Type B pancreatic cell (in vitro differentiated cells): Measurements from ENCODE around the gene CMSS1. TPM values are rescaled to one million over a fixed set of nuclear protein-coding genes. Genes with fewer than 3 reads are reported as not detected.

Source experiments
- DNase-seq: peaks from one replicate; pipeline ENCODE4 v3.0.0; 2021; ENCODE audit warnings: mixed read lengths; ENCODE audit not compliant: unreplicated experiment; ENCODE audit errors: extremely low spot score
- H3K27ac Mint-ChIP-seq: 2 replicates; pipeline ENCODE4 v1.8.0; 2021; ENCODE audit warnings: mild to moderate bottlenecking, mixed read lengths
- H3K27me3 Mint-ChIP-seq: 2 replicates; pipeline ENCODE4 v1.8.0; 2021; ENCODE audit warnings: mixed read lengths
- H3K36me3 Mint-ChIP-seq: 2 replicates; pipeline ENCODE4 v1.8.0; 2021; ENCODE audit warnings: mixed read lengths
- H3K4me1 Mint-ChIP-seq: one replicate; pipeline ENCODE4 v1.8.0; 2021; ENCODE audit warnings: mixed read lengths; ENCODE audit not compliant: unreplicated experiment
- H3K4me3 Mint-ChIP-seq: 2 replicates; pipeline ENCODE4 v1.8.0; 2021; ENCODE audit warnings: mild to moderate bottlenecking, mixed read lengths
- H3K9me3 Mint-ChIP-seq: 2 replicates; pipeline ENCODE4 v1.8.0; 2021; ENCODE audit warnings: mixed read lengths
- CTCF ChIP-seq: fragments of 200-600 bp; sonication (generic); conservative IDR thresholded peaks from 2 replicates; pipeline ENCODE4 v1.5.0; 2021; ENCODE audit warnings: antibody characterized with exemption, mild to moderate bottlenecking
- total RNA-seq: library from RNA; stranded (reverse); gene quantifications from 2 replicates; pipeline ENCODE4 v1.2.1, GENCODE V29; 2021; ENCODE audit warnings: low replicate concordance

Gene CMSS1
- total RNA-seq, 1 donor from 2014 or later, result 34.1 TPM

- Mint-ChIP-seq H3K9me3 (no peaks in the 10 kb centered on the region), H3K27ac (peak overlapping the region; percentile 80), H3K36me3 (no peaks in the 10 kb centered on the region), H3K27me3 (no peaks in the 10 kb centered on the region), H3K4me1 (peaks cover 39% of the 10 kb centered on the region), H3K4me3 (peak overlapping the region; percentile 57)
- TF ChIP-seq CTCF, result no peak
- DNase-seq, result no peak
Measured at GRCh38 chr3:100002599-100003350, 185.1 kb downstream of the CMSS1 start.

GRCh38 chr3:100003609-100004503 is 186.2 kb downstream of the CMSS1 start:
- H3K27ac Mint-ChIP-seq, result peak overlapping the region; percentile 80
- no peaks in the 10 kb centered on the region for H3K9me3 Mint-ChIP-seq
- no peaks in the 10 kb centered on the region for H3K27me3 Mint-ChIP-seq
- no peak overlapping the region for H3K4me3 Mint-ChIP-seq
- DNase-seq, result no peak
- H3K36me3 Mint-ChIP-seq, result no peaks in the 10 kb centered on the region
- TF ChIP-seq CTCF, result no peak
- peaks cover 48% of the 10 kb centered on the region for H3K4me1 Mint-ChIP-seq

- H3K27ac Mint-ChIP-seq, result no peak overlapping the region
- peaks cover 54% of the 10 kb centered on the region for H3K4me1 Mint-ChIP-seq
- no peaks in the 10 kb centered on the region for H3K36me3 Mint-ChIP-seq
Measured at GRCh38 chr3:100004931-100005330, 187.3 kb downstream of the CMSS1 start.

GRCh38 chr3:100005665-100006393 is 188.2 kb downstream of the CMSS1 start:
- Mint-ChIP-seq H3K4me1 (peaks cover 54% of the 10 kb centered on the region), H3K36me3 (no peaks in the 10 kb centered on the region), H3K27ac (peak overlapping the region; percentile 3), H3K9me3 (peaks cover 3% of the 10 kb centered on the region), H3K27me3 (no peaks in the 10 kb centered on the region), H3K4me3 (no peak overlapping the region)
- DNase-seq, result no peak
- no peak for TF ChIP-seq CTCF

More at GRCh38 chr3:100004931-100005330, 187.3 kb downstream of the CMSS1 start:
- Mint-ChIP-seq H3K4me3 (no peak overlapping the region), H3K9me3 (peaks cover 1% of the 10 kb centered on the region), H3K27me3 (no peaks in the 10 kb centered on the region)
- no peak for TF ChIP-seq CTCF
- DNase-seq, result no peak

GRCh38 chr3:100006570-100007271 is 189.1 kb downstream of the CMSS1 start:
- no peaks in the 10 kb centered on the region for H3K27me3 Mint-ChIP-seq
- TF ChIP-seq CTCF, result no peak
- no peak for DNase-seq
- H3K36me3 Mint-ChIP-seq, result no peaks in the 10 kb centered on the region
- peak overlapping the region; percentile 3 for H3K27ac Mint-ChIP-seq
- no peak overlapping the region for H3K4me3 Mint-ChIP-seq
- H3K4me1 Mint-ChIP-seq, result peaks cover 51% of the 10 kb centered on the region
- peaks cover 3% of the 10 kb centered on the region for H3K9me3 Mint-ChIP-seq
